IMR-90 (cell line): ENCODE results near the gene VWA8. TPM values are rescaled to one million over a fixed set of nuclear protein-coding genes. Genes with fewer than 3 reads are reported as not detected.

Source experiments
- ATAC-seq: fragments of 200-7000 bp; cut with Tn5 transposase; 2 replicates; pipeline ENCODE4 v1.9.1; 2020; ENCODE audit warnings: low read depth, mild to moderate bottlenecking, moderate library complexity
- BruUV-seq: library from RNA; stranded (reverse); fragments of 400-500 nt; replicated peaks from 2 replicates; lab custom pipeline; 2021; lab: Mats Ljungman, UMichigan
- CTCF ChIA-PET: fragments of 300-600 bp; formaldehyde crosslinking; extraction: SDS; loops from one replicate; lab custom pipeline; 2021; ENCODE audit warnings: antibody characterized with exemption; lab: Yijun Ruan, JAX
- POLR2A ChIA-PET: fragments of 300-600 bp; sonication (Branson Sonifier 250); formaldehyde crosslinking; loops from one replicate; lab custom pipeline; 2022; ENCODE audit warnings: antibody characterized with exemption; ENCODE audit not compliant: unreplicated experiment; lab: Charles Lee
- DNase-seq: peaks from one replicate; pipeline ENCODE4 v3.0.0; 2013
- H2AFZ ChIP-seq: replicated peaks from 2 replicates; pipeline ENCODE3; 2013; ENCODE audit warnings: low read length, mild to moderate bottlenecking; ENCODE audit not compliant: poor library complexity
- H2AK5ac ChIP-seq: 2 replicates; pipeline ENCODE4 v1.6.1; 2013; ENCODE audit warnings: low read depth, low read length, inconsistent platforms
- H2AK9ac ChIP-seq: replicated peaks from 2 replicates; pipeline ENCODE3; 2013; ENCODE audit warnings: mild to moderate bottlenecking, low read depth, low read length, moderate library complexity; ENCODE audit not compliant: poor library complexity
- H2BK120ac ChIP-seq: 2 replicates; pipeline ENCODE4 v1.6.1; 2013; ENCODE audit warnings: low read depth, low read length, inconsistent platforms
- H2BK15ac ChIP-seq: 3 replicates; pipeline ENCODE4 v1.6.1; 2013; ENCODE audit warnings: low read depth, low read length, inconsistent platforms
- H2BK20ac ChIP-seq: 2 replicates; pipeline ENCODE4 v1.6.1; 2013; ENCODE audit warnings: low read depth, mild to moderate bottlenecking, inconsistent platforms, low read length, moderate library complexity
- H2BK5ac ChIP-seq: 2 replicates; pipeline ENCODE4 v1.6.1; 2013; ENCODE audit warnings: mild to moderate bottlenecking, low read depth, low read length, inconsistent platforms; ENCODE audit not compliant: poor library complexity, severe bottlenecking
- H3K14ac ChIP-seq: replicated peaks from 2 replicates; pipeline ENCODE4 v1.6.1; 2013; ENCODE audit warnings: low read depth, low read length, inconsistent platforms
- H3K18ac ChIP-seq: 2 replicates; pipeline ENCODE4 v1.6.1; 2013; ENCODE audit warnings: low read depth, low read length, control low read depth
- H3K23ac ChIP-seq: 2 replicates; pipeline ENCODE4 v1.6.1; 2013; ENCODE audit warnings: low read depth, low read length, inconsistent platforms
- H3K27ac ChIP-seq: 2 replicates; pipeline ENCODE4 v1.5.1; 2013; ENCODE audit warnings: mild to moderate bottlenecking, control low read depth, low read length; ENCODE audit not compliant: insufficient read depth
- H3K27me3 ChIP-seq: 2 replicates; pipeline ENCODE4 v1.6.1; 2013; ENCODE audit warnings: low read length; ENCODE audit not compliant: control insufficient read depth, insufficient read depth
- H3K36me3 ChIP-seq: 2 replicates; pipeline ENCODE4 v1.6.1; 2013; ENCODE audit warnings: low read length, mixed read lengths; ENCODE audit not compliant: control insufficient read depth, insufficient read depth
- H3K4ac ChIP-seq: 2 replicates; pipeline ENCODE4 v1.6.1; 2013; ENCODE audit warnings: low read depth, low read length, inconsistent platforms
- H3K4me1 ChIP-seq: 2 replicates; pipeline ENCODE4 v1.6.1; 2013; ENCODE audit warnings: low read length, mixed read lengths; ENCODE audit not compliant: control insufficient read depth, insufficient read depth
- H3K4me2 ChIP-seq: 2 replicates; pipeline ENCODE4 v1.6.1; 2013; ENCODE audit warnings: low read depth, mild to moderate bottlenecking, control low read depth, low read length, moderate library complexity
- H3K4me3 ChIP-seq: 2 replicates; pipeline ENCODE4 v1.5.1; 2013; ENCODE audit warnings: low read depth, mild to moderate bottlenecking, control low read depth, low read length, moderate library complexity; ENCODE audit not compliant: insufficient read depth
- H3K56ac ChIP-seq: 2 replicates; pipeline ENCODE4 v1.6.1; 2013; ENCODE audit warnings: low read length, inconsistent platforms; ENCODE audit not compliant: insufficient read depth; ENCODE audit errors: extremely low read depth
- H3K79me1 ChIP-seq, 2 experiments: 2 replicates each; pipeline ENCODE4 v1.6.1; 2013; ENCODE audit warnings: low read length in 2 of 2, inconsistent platforms in 1 of 2, low read depth in 1 of 2
- H3K9ac ChIP-seq: 2 replicates; pipeline ENCODE4 v1.6.1; 2013; ENCODE audit warnings: low read depth, low read length, control low read depth
- H3K9me1 ChIP-seq: 2 replicates; pipeline ENCODE4 v1.6.1; 2013; ENCODE audit warnings: low read length, inconsistent platforms; ENCODE audit not compliant: insufficient read depth
- H3K9me3 ChIP-seq: 2 replicates; pipeline ENCODE4 v1.6.1; 2013; ENCODE audit warnings: low read length; ENCODE audit not compliant: control insufficient read depth, insufficient read depth
- H4K20me1 ChIP-seq: 2 replicates; pipeline ENCODE4 v1.6.1; 2013; ENCODE audit warnings: low read length, inconsistent platforms; ENCODE audit not compliant: insufficient read depth
- H4K5ac ChIP-seq: 2 replicates; pipeline ENCODE4 v1.6.1; 2013; ENCODE audit warnings: mild to moderate bottlenecking, low read depth, low read length, control low read depth
- H4K8ac ChIP-seq, 2 experiments: 2 replicates each; pipeline ENCODE4 v1.6.1; 2013; ENCODE audit warnings: low read depth in 2 of 2, low read length in 2 of 2, control low read depth in 1 of 2, inconsistent platforms in 1 of 2
- H4K91ac ChIP-seq: 2 replicates; pipeline ENCODE4 v1.6.1; 2013; ENCODE audit warnings: low read depth, low read length, inconsistent platforms; ENCODE audit not compliant: insufficient read depth
- BHLHE40 ChIP-seq: fragments of 150-350 bp; IDR thresholded peaks from 2 replicates; pipeline ENCODE4 v1.6.1; 2016; ENCODE audit warnings: mild to moderate bottlenecking, low read depth, low read length
- CEBPB ChIP-seq: IDR thresholded peaks from 2 replicates; pipeline ENCODE4 v1.6.1; 2012; ENCODE audit warnings: low read depth, low read length, improper control_type of control experiment
- FOS ChIP-seq: fragments of 150-350 bp; IDR thresholded peaks from 2 replicates; pipeline ENCODE4 v1.6.1; 2016; ENCODE audit warnings: low read depth, low read length
- MAFK ChIP-seq: IDR thresholded peaks from 2 replicates; pipeline ENCODE4 v1.6.1; 2012; ENCODE audit warnings: low read depth, low read length, improper control_type of control experiment
- MAZ ChIP-seq: IDR thresholded peaks from 2 replicates; pipeline ENCODE4 v1.6.1; 2012; ENCODE audit warnings: low read depth, mild to moderate bottlenecking, low read length, improper control_type of control experiment, moderate library complexity, borderline replicate concordance
- MXI1 ChIP-seq: IDR thresholded peaks from 2 replicates; pipeline ENCODE4 v1.6.1; 2012; ENCODE audit warnings: low read depth, mild to moderate bottlenecking, low read length, moderate library complexity, borderline replicate concordance
- NFE2L2 ChIP-seq: fragments of 150-350 bp; IDR thresholded peaks from 2 replicates; pipeline ENCODE4 v1.6.1; 2016; ENCODE audit warnings: low read depth, mild to moderate bottlenecking, low read length
- POLR2A ChIP-seq: IDR thresholded peaks from 2 replicates; pipeline ENCODE4 v1.6.1; 2012; ENCODE audit warnings: mild to moderate bottlenecking, low read depth, low read length
- RAD21 ChIP-seq: IDR thresholded peaks from 2 replicates; pipeline ENCODE4 v1.6.1; 2012; ENCODE audit warnings: low read length, improper control_type of control experiment
- RCOR1 ChIP-seq: IDR thresholded peaks from 2 replicates; pipeline ENCODE4 v1.6.1; 2012; ENCODE audit warnings: mild to moderate bottlenecking, low read length, improper control_type of control experiment; ENCODE audit not compliant: insufficient replicate concordance
- SMC3 ChIP-seq: fragments of 150-350 bp; IDR thresholded peaks from 2 replicates; pipeline ENCODE4 v1.6.1; 2016; ENCODE audit warnings: low read depth, mild to moderate bottlenecking, antibody characterized with exemption, low read length, moderate library complexity
- WGBS, 2 experiments: methylation state at CpG; one replicate each; pipeline versions ENCODE4 v1.1.5 to v1.1.7; 2013; ENCODE audit warnings: missing lambda C conversion rate in 2 of 2; ENCODE audit not compliant: insufficient read length in 1 of 2; ENCODE audit errors: extremely low coverage in 2 of 2; 5-methylcytosine and 5-hydroxymethylcytosine counted together
- dilution Hi-C: fragments of 300-500 bp; cut with HindIII; formaldehyde crosslinking; loops from one replicate; pipeline ENCODE4 v1.14.3; 2018; ENCODE audit warnings: low sequenced_read_pairs; ENCODE audit not compliant: unreplicated experiment
- in situ Hi-C: fragments of 300-500 bp; cut with MboI; formaldehyde crosslinking; loops from 3 replicates; pipeline ENCODE4 v1.14.3; 2019; ENCODE audit warnings: low sequenced_read_pairs, inconsistent platforms, mixed read lengths
- intact Hi-C: fragments of 100-400 bp; cut with micrococcal nuclease; formaldehyde crosslinking; loops from 2 replicates; pipeline ENCODE4 v1.10.0; 2022
- polyA plus RNA-seq, 3 experiments: library from polyadenylated mRNA; depleted of rRNA; stranded (reverse); fragments of >200 nt; gene quantifications; 2 replicates each; pipeline ENCODE4 v1.2.3, GENCODE V29; 2012; ENCODE audit warnings: low replicate concordance in 1 of 3
- total RNA-seq: library from RNA; depleted of rRNA; stranded (reverse); fragments of >200 nt; gene quantifications from 2 replicates; pipeline ENCODE4 v1.2.3, GENCODE V29; 2012
- TF ChIP-seq, protein P1 (sequence below): fragments of 150-350 bp; IDR thresholded peaks from 2 replicates; pipeline ENCODE4 v1.6.1; 2016; ENCODE audit warnings: low read depth, mild to moderate bottlenecking, low read length, moderate library complexity, borderline replicate concordance
- TF ChIP-seq, protein P2 (sequence below): fragments of 150-350 bp; IDR thresholded peaks from 2 replicates; pipeline ENCODE4 v1.6.1; 2017; ENCODE audit warnings: mild to moderate bottlenecking, antibody characterized with exemption, low read length, low read depth

Gene VWA8
- total and polyA plus RNA-seq, 2 of the 4 experiments (the other 2 are of a cell fraction): 5.9 to 18.3 TPM

DNA sequence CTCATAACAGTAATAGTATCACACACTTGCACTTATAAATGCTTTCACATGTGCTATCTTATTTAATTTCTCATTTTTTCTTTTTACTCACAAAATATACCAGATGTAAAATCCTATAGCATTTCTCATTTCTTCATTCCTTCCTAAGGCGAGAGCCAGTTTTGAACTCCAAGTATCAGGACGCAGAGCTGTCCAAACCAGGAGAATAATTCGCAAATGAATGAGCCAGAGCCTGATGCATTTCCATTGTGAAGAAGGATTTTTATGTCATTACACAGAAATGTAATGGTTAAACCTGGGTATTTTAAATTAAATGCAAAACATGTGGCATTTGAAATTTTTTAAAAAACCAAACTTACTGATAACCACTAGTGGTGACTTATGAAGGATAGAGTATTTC lies 259.2 kb downstream of the VWA8 start:
- no peak overlapping the region for H4K91ac ChIP-seq
- no peaks in the 10 kb centered on the region for H3K27me3 ChIP-seq
- H3K4me1 ChIP-seq: peaks cover 4% of the 10 kb centered on the region
- H3K9ac ChIP-seq: no peak overlapping the region
- no peak overlapping the region for H2AFZ ChIP-seq
- dilution Hi-C loops (no loop called here), intact Hi-C loops (no loop called here), in situ Hi-C loops (no loop called here)
- H3K23ac ChIP-seq: no peak overlapping the region
- no peak overlapping the region for H2BK120ac ChIP-seq
- no CpG with 5 or more reads among the region's 3 CpGs for WGBS, 2 experiments
- BruUV-seq: no TSS peak
- H2BK5ac ChIP-seq: no peak overlapping the region
- no peak overlapping the region for H2BK15ac ChIP-seq
- H3K9me3 ChIP-seq: no peaks in the 10 kb centered on the region
- no peak overlapping the region for H3K56ac ChIP-seq
- no peak overlapping the region for H3K14ac ChIP-seq
- H2AK9ac ChIP-seq: no peak overlapping the region
- no peak overlapping the region for H3K27ac ChIP-seq
- CTCF ChIA-PET: no interaction called here
- no peaks in the 10 kb centered on the region for H4K20me1 ChIP-seq
- POLR2A ChIA-PET: no interaction called here
- no peak overlapping the region for H4K8ac ChIP-seq
- H2AK5ac ChIP-seq: no peak overlapping the region
- H3K9me1 ChIP-seq: no peaks in the 10 kb centered on the region
- H3K4me2 ChIP-seq: no peak overlapping the region
- peaks cover 3% of the 10 kb centered on the region; the same call in 1 of the 2 replicates for H3K36me3 ChIP-seq
- H3K79me1 ChIP-seq: no peaks in the 10 kb centered on the region
- H3K18ac ChIP-seq: no peak overlapping the region
- no peak for DNase-seq
- TF ChIP-seq, protein P1, sequence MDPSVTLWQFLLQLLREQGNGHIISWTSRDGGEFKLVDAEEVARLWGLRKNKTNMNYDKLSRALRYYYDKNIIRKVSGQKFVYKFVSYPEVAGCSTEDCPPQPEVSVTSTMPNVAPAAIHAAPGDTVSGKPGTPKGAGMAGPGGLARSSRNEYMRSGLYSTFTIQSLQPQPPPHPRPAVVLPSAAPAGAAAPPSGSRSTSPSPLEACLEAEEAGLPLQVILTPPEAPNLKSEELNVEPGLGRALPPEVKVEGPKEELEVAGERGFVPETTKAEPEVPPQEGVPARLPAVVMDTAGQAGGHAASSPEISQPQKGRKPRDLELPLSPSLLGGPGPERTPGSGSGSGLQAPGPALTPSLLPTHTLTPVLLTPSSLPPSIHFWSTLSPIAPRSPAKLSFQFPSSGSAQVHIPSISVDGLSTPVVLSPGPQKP: no peak
- TF ChIP-seq SMC3 (no peak), MAFK (no peak), BHLHE40 (no peak), FOS (no peak), NFE2L2 (no peak), MXI1 (no peak), RCOR1 (no peak), RAD21 (no peak), POLR2A (no peak), CEBPB (no peak), MAZ (no peak)
- TF ChIP-seq, protein P2, sequence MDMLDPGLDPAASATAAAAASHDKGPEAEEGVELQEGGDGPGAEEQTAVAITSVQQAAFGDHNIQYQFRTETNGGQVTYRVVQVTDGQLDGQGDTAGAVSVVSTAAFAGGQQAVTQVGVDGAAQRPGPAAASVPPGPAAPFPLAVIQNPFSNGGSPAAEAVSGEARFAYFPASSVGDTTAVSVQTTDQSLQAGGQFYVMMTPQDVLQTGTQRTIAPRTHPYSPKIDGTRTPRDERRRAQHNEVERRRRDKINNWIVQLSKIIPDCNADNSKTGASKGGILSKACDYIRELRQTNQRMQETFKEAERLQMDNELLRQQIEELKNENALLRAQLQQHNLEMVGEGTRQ: no peak
- H2BK20ac ChIP-seq: no peak overlapping the region
- no peak overlapping the region for H4K5ac ChIP-seq
- no peak overlapping the region for H3K4me3 ChIP-seq
- no peak overlapping the region for H3K4ac ChIP-seq
- no peak for ATAC-seq
